Ishikawa (cell line): ENCODE data around the gene LTA.

Source experiments
- CEBPB ChIP-seq: IDR thresholded peaks from 2 replicates; pipeline ENCODE4 v1.6.1; 2012
- CREB1 ChIP-seq: IDR thresholded peaks from 2 replicates; pipeline ENCODE4 v1.6.1; 2012; ENCODE audit warnings: low read depth
- EGR1 ChIP-seq: IDR thresholded peaks from 2 replicates; pipeline ENCODE4 v1.6.1; 2012
- EP300 ChIP-seq: IDR thresholded peaks from 2 replicates; pipeline ENCODE4 v1.6.1; 2012; ENCODE audit warnings: borderline replicate concordance
- FOXM1 ChIP-seq: IDR thresholded peaks from 2 replicates; pipeline ENCODE4 v1.6.1; 2012; ENCODE audit warnings: low read depth, borderline replicate concordance
- MAX ChIP-seq: IDR thresholded peaks from 2 replicates; pipeline ENCODE4 v1.6.1; 2012
- NFIC ChIP-seq: IDR thresholded peaks from 2 replicates; pipeline ENCODE4 v1.6.1; 2012
- RAD21 ChIP-seq: IDR thresholded peaks from 2 replicates; pipeline ENCODE4 v1.6.1; 2012; ENCODE audit warnings: low read depth
- REST ChIP-seq: IDR thresholded peaks from 2 replicates; pipeline ENCODE4 v1.6.1; 2012; ENCODE audit warnings: low read depth, mild to moderate bottlenecking
- TAF1 ChIP-seq: IDR thresholded peaks from 2 replicates; pipeline ENCODE4 v1.6.1; 2012; ENCODE audit warnings: low read depth, mild to moderate bottlenecking
- TCF12 ChIP-seq: IDR thresholded peaks from 2 replicates; pipeline ENCODE4 v1.6.1; 2012; ENCODE audit warnings: low read depth
- TEAD4 ChIP-seq: IDR thresholded peaks from 2 replicates; pipeline ENCODE4 v1.6.1; 2012
- USF1 ChIP-seq: IDR thresholded peaks from 2 replicates; pipeline ENCODE4 v1.6.1; 2012
- YY1 ChIP-seq: IDR thresholded peaks from 2 replicates; pipeline ENCODE4 v1.6.1; 2012; ENCODE audit warnings: low read depth
- ZBTB7A ChIP-seq: IDR thresholded peaks from 2 replicates; pipeline ENCODE4 v1.6.1; 2012; ENCODE audit warnings: low read depth

Gene LTA

DNA sequence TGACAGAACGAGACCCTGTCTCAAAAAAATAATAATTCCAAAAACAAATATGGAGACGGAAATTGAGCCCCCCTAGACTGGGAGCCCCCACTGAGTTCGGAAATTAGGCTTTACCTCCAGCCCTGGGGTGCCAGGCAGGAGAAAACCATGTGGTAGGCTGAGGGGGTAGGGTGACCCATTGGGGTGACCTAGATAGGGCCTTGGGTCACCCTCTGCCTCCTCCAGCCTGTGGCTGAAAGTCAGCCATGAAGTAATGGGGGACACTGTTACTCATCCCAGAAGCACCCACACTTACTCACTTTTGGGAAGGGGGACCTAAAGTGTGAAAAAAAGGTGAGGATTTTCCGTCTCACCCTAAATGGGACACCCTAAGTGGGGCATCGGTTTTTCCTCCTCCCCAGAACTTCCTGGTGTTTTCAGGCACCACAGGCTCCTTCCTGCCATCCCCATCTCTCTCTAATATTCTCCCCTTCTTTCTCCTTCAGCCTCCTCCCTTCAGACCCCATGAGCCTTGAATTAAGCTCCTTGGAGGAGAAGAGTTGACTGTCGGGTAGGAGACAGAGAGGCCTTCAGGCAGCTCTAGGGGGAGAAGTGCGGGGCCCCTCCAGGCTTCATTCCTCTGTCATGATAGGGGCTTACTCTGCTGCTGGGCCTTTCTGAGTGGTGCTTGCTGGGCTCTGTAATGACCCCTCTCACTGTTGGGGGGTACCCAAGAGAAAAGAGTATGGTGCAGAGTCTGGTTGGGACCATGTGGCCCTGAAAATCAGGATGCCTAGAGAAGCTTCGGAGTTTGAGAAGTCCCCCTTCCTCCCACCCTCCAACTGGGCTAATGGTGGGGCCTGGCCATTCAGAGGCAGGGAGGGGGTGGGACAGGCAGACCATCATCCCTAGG is 7.7 kb downstream of the LTA start:
- TF ChIP-seq MAX (no peak), TEAD4 (no peak), TAF1 (no peak), REST (no peak), NFIC (no peak), CREB1 (no peak), EP300 (no peak), CEBPB (no peak), ZBTB7A (no peak), FOXM1 (no peak), RAD21 (no peak), EGR1 (no peak), TCF12 (no peak), USF1 (no peak), YY1 (no peak)

DNA sequence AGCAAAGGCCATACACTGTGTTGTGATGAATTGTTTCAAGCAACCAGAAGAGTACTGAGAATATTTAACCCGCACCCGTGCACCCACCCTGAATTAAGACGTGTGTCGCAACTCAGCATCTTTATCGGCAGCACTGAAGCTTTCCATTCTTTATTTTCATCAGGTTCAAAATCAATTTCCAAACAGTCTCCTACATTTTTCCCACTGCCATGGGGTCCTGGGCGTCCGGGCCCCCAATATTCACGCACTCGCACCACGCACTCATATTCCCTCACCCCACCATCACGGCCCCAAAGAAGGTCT is 8.3 kb downstream of the LTA start:
- TF ChIP-seq FOXM1: no peak
- no peak for TF ChIP-seq USF1
- no peak for TF ChIP-seq CREB1
- no peak for TF ChIP-seq TEAD4
- TF ChIP-seq RAD21: no peak
- TF ChIP-seq YY1: no peak
- TF ChIP-seq NFIC: no peak
- no peak for TF ChIP-seq REST
- no peak for TF ChIP-seq ZBTB7A
- TF ChIP-seq EP300: no peak

DNA sequence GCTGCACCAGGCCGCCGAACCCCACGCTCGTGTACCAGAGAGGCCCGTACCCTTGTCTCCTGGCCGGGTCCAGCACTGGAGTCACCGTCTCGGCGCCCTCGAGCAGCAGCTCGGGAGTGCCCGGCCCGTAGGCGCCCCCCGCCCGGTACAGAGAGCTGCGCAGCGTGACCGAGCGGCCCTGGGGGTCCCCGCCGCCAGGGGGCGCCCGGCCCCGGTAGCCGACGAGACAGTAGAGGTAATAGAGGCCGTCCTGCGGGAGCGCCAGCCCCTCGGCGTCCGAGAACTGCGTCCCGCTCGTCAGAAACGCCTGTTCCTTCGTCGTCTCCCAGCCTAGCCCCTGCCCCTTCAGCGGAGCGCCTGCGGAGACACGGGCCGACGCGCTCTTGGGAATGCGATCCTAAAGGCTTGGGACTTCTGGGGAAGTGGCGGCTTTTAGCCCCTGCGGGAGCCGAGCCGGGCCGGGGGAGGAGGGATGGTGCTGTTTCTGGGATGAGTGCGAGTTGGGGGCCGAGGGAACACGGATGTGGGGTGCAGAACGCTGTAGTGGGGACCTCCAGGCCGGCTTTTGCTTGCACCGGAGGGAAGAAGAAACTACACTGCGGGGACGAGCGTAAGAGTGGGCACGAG is 8.8 kb downstream of the LTA start:
- TF ChIP-seq EP300: no peak
- no peak; the same call in 1 of the 2 replicates for TF ChIP-seq TAF1
- peak; percentile 53; the same call in 1 of the 2 replicates for TF ChIP-seq RAD21
- TF ChIP-seq CEBPB: no peak
- TF ChIP-seq NFIC: no peak
- peak; percentile 72; the same call in 1 of the 2 replicates for TF ChIP-seq ZBTB7A
- no peak for TF ChIP-seq TCF12
- TF ChIP-seq MAX: peak; percentile 32; the same call in 1 of the 2 replicates

- TF ChIP-seq CREB1: no peak
- TF ChIP-seq CEBPB: no peak
- TF ChIP-seq USF1: no peak
- no peak for TF ChIP-seq FOXM1
- TF ChIP-seq YY1: no peak
- TF ChIP-seq TEAD4: no peak
- TF ChIP-seq EP300: no peak
- no peak for TF ChIP-seq NFIC
- no peak; the same call in 1 of the 2 replicates for TF ChIP-seq TAF1
- TF ChIP-seq ZBTB7A: no peak
- no peak for TF ChIP-seq MAX
- no peak for TF ChIP-seq RAD21
- no peak for TF ChIP-seq REST
- TF ChIP-seq TCF12: no peak
- no peak for TF ChIP-seq EGR1
Measured at GRCh38 chr6:31581434-31582229, 9.5 kb downstream of the LTA start.
